NCI-H187 (cell line): ENCODE data around the gene AP5S1.
"Not testable (repeated sequence)": the region's sequence is repeated elsewhere in the genome, so short reads cannot be mapped to it uniquely, and the experiment has no call there.

ENCODE experiments used
- DNase-seq, 2 experiments: peaks; one replicate each; lab custom pipeline; 2025; lab: John Stamatoyannopoulos, UW

AP5S1 gene

GRCh38 chr20:3812975-3813847 lies 7.1 kb upstream of the AP5S1 start:
- DNase-seq, result no peak

GRCh38 chr20:3813848-3814581 lies 6.3 kb upstream of the AP5S1 start:
- no peak for DNase-seq

DNA sequence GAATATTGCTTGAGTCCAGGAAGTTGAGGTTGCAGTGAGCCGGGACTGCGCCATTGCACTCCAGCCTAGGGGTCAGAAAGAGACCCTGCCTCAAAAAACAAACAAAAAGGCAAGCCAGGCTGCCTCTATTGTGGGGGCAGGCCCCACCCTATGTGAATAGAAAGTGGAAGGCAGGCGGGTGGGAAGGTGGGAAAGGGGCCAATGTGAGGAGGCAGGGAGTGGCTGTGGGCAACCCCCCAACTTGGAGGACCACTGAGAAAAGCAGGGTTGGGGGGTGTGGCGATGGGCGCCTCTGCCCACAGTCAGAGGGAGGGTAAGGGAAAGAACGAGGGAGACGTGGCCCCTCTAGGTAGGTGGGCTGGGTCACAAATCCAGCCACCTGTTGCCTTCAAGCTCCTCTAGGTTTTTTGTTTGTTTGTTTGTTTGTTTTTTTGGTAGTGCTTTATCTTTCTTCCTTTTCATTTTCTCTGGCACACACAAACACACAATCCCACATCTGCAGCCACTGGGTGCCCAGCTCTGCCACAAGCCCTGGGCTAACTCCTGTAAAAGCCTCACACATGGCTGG lies 5.3 kb upstream of the AP5S1 start:
- DNase-seq, result no peak

GRCh38 chr20:3815703-3816315 lies 4.5 kb upstream of the AP5S1 start:
- no peak for DNase-seq

GRCh38 chr20:3818155-3819151 lies 1.9 kb upstream of the AP5S1 start:
- DNase-seq, result no peak

DNA sequence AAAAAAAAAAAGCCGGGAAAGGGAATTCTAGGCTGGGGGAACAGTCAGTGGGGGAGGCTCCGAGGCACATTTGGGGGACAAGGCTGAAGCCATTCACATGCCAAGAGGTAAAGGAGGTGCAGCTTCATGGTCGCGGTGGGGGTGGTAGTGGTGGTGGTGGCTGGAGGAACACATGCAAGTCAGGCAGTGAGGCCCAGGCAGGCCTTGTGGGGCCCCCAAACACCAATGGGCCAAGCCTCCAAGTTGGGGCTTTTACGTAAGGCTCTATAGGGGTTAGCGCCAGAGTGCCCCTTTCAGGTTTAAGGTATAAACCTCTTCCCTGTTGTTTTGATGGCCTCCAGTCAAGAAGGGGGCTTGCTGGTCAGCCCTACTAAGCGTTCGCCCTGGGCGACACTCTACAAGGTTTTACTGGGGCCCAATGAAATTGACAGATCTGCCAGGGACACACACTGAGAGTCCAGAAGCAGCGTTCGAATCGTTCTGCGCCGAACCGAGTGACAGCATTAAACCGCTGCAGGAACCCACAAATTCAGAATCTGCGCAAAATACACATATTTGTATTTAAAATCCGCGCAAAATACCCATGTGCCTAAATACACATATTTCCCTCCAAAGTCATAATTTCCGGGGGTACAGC lies 818 bp upstream of the AP5S1 start:
- DNase-seq, result no peak

DNA sequence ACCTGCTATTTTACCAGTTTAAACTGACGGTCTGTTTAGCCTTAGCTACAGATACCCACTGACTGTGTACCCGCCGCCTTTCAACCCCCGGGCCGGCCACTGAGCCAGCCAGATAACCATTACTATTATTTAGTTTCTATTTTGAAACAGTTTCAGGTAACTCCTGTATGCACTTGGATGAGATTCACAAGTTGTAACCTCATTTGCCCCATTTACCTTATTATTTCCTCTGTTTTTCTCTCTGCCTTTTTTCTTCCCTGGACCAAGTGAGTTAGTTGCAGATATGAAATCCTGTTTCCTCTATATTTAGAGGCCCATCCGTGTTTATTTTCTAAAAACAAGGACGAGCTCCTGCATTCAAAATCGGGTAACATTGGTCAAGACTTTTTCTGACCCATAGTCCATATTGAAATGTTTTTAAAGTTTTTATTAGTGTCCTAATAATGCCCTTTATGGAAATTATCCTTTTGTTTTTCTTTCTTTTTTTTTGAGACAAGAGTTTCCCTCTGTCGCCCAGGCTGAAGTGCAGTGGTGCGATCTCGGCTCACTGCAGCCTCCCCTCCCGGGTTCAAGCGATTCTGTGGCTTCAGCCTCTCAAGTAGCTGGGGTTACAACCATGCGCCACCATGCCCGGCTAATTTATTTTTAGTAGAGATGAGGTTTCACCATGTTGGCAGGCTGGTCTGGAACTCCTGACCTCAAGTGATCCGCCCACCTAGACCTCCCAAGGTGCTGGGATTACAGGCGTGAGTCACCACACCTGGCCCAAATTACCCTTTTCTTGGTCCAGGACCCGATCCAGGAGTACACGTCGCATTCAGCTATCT lies 767 bp downstream of the AP5S1 start:
- DNase-seq, result no peak

GRCh38 chr20:3821996-3822395 lies 1.6 kb downstream of the AP5S1 start:
- DNase-seq, result no peak

- no peak for DNase-seq
Measured at GRCh38 chr20:3823881-3824280, 3.5 kb downstream of the AP5S1 start.

- no peak for DNase-seq
Measured at GRCh38 chr20:3825526-3825925, 5.2 kb downstream of the AP5S1 start.

DNA sequence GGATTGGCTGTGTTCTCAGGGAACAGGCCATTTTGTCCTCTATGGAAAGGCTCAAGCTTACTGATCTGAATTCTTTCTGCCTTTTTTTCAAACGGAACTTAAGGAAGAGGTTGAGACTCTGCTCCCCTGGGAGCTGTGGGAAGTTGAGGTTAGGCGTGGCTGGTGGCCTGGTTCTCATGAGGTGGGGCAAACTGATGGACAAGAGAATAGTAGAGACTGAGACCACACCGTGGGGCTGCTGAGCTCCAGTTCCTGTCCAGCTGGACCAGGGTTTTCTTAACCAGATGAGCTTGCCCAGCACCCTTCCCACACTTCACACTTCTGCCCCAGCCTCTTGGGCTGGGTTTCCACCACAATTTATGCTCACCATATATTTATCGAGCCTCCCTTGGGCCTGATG lies 6.1 kb downstream of the AP5S1 start:
- DNase-seq, result no peak

DNA sequence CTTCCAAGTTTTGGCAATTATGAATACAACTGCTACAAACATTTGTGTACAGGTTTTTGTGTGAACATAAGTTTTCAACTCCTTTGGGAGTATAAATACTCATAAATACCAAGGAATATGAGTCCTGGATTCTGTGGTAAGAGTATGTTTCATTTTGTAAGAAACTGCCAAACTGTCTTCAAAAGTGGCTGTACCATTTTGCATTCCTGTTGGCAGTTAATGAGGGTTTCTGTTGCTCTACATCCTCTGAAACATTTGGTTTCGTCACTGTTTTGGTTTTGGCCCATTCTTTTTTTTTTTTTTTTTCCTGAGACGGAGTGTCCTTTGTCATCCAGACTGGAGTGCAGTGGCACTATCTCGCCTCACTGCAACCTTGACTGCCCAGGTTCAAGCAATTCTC lies 8.5 kb downstream of the AP5S1 start:
- no peak for DNase-seq

DNA sequence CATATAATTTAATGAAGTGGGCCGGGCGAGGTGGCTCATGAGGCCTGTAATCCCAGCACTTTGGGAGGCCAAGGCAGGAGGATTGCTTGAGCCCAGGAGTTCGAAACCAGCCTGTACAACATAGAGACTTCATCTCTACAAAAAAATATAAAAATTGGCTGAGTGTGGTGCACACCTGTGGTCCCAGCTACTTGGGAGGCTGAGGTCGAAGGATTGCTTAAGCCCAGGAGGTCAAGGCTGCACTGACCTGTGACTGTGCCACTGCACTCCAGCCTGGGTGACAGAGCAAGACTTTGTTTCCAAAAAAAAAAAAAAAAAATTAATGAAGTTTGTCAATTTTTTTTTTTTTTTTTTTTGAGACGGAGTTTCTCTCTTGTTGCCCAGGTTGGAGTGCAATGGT lies 9.5 kb downstream of the AP5S1 start:
- DNase-seq, result not testable (repeated sequence)

- DNase-seq, result no peak
Measured at GRCh38 chr20:3836132-3836531, 15.8 kb downstream of the AP5S1 start.

DNA sequence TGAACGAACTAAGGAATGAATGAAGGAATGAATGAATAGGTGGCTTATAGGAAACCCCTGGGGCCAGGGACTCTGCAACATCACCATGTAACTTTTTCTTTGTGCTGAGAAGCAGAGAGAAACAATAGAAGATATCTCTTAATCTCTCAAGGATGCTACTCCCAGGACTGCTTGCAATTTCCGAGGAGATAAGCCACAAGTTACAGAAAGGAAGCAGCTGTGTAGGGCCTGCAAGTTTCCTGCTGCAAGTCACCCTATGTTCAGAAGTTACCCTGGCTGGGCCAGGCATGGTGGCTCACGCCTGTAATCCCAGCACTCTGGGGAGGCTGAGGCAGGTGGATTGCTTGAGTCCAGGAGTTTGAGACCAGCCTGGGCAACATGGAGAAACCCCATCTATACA lies 19.0 kb downstream of the AP5S1 start:
- DNase-seq, result no peak

DNA sequence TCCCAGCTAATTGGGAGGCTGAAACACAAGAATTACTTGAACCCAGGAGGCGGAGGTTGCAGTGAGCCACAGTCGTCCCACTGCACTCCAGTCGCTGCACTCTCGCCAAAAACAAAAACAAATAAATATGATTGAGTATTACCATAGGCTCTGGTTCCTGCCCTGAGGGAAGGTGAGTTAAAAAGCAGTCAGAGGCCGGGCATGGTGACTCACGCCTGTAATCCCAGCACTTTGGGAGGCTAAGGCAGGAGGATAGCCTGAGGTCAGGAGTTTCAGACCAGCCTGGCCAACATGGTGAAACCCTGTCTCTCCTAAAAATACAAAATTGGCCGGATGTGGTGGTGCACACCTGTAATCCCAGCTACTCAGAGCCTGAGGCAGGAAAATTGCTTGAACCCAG lies 19.9 kb downstream of the AP5S1 start:
- DNase-seq, result not testable (repeated sequence)

DNA sequence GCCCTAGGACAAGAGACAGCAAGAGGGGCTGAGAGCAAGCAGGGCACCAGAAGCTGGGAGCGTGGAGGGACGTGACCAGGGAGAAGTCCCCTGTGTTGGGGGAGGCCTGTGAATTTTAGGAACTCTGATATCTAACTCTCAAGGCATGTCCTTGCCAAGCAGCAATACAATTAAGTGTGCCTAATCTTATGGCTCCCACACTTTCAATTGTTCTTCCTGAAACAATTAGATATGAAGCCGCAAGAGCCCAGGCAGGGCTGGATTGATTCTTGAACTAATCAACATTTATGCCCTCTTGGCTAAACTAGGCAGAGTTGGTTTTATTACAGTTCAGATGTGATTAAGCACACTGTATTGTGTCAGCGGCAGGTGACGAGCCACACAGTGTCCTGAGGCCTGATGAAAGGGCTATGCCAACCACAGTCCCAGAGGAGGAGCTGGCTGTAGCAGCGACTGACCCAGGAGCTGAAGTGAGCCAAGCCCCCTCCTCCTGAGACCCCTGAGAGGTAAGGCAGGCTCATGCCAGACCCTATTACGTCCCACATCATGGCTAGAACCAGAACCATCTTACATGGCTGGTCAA lies 22.1 kb downstream of the AP5S1 start:
- no peak for DNase-seq

DNA sequence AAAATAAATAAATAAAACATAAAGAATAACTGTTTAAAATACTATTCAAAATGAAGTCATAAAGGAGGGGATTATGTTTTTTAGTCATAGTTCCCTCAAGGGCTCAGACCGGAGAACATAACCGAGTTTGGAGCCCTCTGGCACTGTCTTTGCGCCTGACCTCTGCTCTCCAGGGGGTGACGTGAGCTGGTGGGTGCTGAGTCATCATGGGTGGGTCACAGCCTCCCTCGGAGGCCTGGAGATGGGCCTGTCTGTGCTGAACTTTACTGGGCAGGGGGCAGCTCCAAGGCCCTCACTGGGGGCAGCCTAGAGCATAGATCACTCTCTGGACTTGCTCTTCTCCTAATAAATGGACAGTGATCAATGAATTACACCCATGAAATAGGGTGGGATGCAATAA lies 23.1 kb downstream of the AP5S1 start:
- no peak for DNase-seq

DNA sequence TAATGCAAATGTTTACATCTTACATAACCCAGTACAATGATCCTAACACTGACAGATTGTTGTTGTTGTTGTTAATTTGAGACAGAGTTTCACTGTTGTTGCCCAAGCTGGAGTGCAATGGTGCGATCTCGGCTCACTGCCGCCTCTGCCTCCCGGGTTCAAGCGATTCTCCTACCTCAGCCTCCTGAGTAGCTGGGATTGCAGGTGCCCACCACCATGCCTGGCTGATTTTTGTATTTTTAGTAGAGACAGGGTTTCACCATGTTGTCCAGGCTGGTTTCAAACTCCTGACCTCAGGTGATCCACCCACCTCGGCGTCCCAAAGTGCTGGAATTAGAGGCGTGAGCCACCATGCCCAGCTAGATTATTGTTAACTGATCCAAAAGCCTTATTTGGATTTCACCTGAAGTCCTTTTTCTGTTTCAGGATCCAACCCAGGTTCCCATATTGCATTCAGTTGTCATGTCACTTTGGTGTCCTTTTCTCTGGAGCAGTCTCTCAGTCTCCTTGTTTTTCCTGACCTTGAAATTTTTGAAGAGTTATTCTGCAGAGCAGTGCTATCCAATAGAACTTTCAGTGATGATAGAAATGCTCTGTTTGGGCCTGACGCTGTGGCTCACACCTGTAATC lies 23.8 kb downstream of the AP5S1 start:
- DNase-seq, result not testable (repeated sequence)
